Measurements from ENCODE around the gene SFMBT2.
A peak's percentile ranks its signal among the peaks of the same experiment; 100 is the strongest.

Gene SFMBT2

DNA sequence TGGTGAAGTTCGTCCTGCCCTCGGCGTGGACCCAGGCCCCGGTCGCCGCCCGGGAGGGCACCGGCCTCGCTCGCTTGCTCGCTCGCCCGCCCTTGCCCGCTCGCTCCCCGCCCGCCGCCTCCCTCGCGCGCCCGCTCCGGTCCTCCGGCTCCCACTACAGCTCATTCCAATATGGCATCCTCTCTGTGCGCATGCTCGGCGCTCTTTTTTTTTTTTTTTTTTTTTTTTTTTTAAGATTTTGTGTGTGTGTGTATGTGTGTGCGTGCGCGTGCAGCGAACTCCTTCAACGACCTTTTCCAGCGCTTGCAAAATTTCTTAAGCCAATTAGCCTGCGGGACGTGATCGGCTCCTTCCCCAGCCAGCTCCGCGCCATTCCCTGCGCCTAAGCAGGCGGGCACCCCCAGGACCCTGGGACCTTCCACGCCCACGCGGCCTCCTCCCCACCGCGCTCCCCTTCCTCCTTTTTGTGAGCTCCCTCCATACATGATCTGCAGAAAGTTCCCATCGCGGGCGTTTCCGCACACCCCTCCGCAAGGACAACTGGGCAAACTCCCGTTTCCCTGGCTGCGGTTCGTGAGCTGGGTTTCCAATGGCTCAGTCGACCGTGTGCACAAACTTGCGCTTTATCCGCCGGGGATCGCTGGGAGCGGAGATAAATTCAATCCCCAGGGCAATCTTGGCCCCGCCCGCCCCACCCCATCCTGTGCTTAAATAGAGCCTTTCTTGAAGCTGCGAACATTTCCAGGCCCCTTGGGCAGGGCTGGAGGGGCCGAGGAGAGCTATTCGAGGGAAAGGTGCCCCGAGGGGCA is at the start of gene SFMBT2:
Gene SFMBT2 (minus strand): TSS at position 173 of the 809 bp plus-strand sequence. CDS start 29,136 bp downstream, outside the sequence.
- FAIRE-seq, result no peak

GRCh38 chr10:7460006-7460405 is 49.2 kb upstream of the SFMBT2 start:
- FAIRE-seq, result no peak

DNA sequence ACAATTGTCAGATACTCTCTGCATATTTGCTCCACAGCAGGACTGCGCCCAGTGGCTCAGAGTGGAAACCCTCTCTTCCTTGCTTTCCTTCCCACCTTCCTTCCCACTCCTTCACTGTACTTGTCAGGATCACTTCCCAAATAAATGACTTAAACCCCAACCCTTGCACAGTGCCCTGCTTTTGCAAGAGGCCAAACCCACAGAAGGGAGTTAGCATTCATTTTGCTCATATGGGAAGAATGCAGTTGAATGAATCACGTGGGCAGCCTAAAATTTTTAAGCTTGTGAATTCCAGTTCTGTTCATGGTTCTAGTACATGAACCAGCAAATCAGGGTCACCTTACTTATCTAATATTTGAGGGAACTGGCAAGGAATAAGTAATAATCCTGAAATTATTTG is 47.7 kb upstream of the SFMBT2 start:
- FAIRE-seq, result no peak

GRCh38 chr10:7457478-7458316 is 46.9 kb upstream of the SFMBT2 start:
- no peak for FAIRE-seq

DNA sequence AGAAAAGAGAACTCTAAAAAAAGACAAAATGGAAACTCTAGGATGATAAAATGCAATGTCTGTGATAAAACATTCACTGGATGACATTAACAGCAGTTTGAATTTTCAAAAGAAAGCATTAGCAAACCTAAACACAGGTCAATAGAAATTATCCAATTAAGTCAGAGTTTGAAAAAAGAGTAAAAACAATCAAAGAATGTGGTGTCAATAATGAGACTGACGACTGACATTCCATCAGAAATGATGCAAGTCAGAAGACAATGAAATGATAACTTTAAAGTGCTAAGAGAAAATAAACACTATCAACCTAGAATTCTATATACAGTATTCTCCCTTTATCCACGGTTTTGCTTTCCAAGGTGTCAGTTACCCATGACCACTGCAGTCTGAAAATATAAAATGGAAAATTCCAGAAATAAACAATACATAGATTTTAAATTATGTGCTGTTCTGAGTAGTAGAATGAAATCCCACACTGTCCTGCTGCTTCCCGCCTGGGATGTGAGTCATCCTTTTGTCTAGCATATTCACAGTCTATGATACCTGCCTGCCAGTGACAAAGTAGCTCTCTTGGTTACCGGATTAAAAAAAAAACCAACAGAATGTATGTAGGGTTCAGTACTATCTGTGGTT is 38.3 kb upstream of the SFMBT2 start:
- no peak for FAIRE-seq

DNA sequence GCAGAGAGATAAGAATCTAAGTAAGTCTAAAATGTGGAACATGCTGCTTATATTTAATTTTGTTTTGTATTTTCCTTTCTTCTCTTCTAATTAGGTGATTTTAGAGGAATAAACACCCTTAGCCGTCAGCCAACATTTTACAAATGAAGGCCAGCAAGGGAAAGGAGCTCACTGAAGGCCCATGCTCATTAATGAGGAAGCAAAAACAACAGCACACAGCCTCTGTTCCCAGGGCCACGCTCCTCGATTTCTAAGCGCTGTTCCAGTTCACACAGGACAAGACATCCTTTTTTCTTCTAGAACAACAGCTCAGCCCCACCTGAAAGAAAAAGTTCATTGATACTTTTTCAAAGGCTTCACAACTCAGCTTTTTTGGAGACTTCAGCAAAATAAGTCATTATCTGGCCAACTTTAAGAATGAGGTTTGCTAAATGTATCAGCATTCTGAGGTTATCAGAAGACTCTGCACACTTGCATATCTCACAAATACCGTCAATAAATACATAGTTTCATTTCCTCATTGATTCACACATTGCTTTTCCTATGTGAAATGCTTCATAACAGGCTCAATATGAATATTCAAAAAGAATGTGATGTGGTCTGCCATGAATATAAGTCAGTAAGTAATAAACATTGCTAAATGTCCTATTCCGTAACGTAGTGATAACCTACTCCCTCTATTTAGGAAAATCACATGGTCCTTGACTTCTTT is 34.8 kb upstream of the SFMBT2 start:
- no peak for FAIRE-seq

GRCh38 chr10:7444551-7445121 is 33.8 kb upstream of the SFMBT2 start:
- FAIRE-seq, result no peak

GRCh38 chr10:7443036-7443435 is 32.2 kb upstream of the SFMBT2 start:
- FAIRE-seq, result no peak

DNA sequence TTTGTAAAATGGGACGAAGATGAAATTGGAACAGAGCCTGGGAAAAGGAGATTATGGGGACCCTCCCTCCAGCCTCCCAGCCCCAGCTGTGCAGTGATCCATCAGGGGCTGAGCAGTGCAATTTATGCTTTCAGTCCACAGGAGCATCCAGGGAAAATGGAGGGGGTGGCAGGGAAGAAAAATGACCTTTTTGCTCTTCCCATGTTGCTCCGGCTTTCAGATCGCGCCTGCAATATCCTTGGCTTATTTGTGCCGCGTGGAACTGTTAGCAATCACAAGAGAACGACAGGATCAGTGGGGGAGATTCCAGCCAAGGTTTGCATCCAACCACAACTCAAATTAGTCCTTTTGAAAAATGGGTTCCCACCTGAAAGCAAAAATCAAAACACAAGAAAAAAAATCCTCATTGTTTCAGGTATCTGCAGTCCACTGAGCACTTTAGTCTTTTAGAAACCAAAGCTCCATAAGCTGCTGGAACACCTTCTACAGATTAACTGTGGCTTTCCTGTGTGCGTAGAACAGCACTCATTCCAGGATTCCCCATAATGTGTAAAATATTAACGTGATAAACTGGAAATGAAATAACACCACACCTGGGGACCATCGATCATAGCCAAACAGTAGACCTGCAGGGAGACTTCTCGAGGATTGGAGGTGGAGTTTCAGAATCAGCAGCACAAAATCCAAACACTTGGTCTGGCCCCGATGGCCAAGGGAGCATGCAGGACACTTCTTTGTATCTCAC is 30.7 kb upstream of the SFMBT2 start:
- FAIRE-seq, result no peak

DNA sequence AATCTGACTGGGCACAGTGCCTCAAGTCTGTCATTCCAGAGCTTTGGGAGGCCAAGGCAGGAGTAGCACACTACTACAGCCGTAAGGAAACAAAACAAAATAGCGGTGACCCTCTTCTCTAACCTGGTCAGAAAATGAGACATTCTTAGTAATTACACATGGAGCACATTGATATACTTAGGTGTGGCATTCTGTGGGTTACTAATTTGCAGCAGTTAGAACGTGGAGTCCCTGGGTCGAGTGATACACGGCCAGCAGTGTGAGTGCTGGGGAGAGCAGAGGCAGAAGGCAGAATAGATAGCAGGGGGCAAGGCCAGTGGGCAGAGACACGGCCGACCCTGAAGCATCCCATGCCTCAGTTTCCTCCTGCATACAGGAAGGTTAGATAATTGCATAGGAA is 28.9 kb upstream of the SFMBT2 start:
- no peak for FAIRE-seq

GRCh38 chr10:7438196-7438986 is 27.6 kb upstream of the SFMBT2 start:
- peak; percentile 55 for FAIRE-seq

GRCh38 chr10:7436490-7437100 is 25.8 kb upstream of the SFMBT2 start:
- FAIRE-seq, result no peak

DNA sequence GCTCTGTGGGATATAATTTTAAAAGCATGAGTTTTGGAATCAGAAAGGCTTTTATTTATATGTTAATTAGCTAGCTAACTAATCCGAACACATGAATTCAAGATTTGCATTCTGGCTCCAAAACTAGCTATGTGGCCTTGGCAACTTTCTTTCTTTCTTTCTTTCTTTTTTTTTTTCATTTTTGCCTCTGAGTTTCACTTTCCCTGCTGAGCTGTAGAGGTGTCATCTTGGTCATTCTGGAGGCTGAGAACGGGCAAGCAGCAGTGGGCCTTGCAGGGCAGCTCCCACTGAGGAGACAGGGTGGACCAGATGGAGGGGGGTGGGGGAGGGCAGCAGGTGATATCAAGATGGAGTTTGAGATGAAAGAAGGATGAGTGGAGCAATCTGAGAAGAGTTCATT is 24.8 kb upstream of the SFMBT2 start:
- FAIRE-seq, result no peak

- no peak for FAIRE-seq
Measured at GRCh38 chr10:7434378-7434777, 23.5 kb upstream of the SFMBT2 start.

DNA sequence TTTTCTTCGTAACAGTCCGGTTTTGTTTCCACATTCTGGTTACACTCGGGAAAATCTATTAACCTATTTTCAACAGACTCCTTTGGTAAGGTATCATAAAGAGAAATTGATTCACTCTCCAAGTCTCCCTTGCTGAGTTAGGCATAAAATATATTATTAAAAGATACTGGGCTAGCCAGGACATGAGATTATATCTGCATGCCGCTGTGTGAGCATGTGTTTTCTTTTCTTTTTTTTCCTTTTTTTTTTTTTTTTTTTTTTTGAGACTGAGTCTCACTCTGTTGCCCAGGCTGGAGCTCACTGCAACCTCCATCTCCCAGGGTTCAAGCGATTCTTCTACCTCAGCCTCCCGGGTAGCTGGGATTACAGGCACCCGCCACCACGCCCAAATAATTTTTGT is 23.0 kb upstream of the SFMBT2 start:
- no peak for FAIRE-seq

DNA sequence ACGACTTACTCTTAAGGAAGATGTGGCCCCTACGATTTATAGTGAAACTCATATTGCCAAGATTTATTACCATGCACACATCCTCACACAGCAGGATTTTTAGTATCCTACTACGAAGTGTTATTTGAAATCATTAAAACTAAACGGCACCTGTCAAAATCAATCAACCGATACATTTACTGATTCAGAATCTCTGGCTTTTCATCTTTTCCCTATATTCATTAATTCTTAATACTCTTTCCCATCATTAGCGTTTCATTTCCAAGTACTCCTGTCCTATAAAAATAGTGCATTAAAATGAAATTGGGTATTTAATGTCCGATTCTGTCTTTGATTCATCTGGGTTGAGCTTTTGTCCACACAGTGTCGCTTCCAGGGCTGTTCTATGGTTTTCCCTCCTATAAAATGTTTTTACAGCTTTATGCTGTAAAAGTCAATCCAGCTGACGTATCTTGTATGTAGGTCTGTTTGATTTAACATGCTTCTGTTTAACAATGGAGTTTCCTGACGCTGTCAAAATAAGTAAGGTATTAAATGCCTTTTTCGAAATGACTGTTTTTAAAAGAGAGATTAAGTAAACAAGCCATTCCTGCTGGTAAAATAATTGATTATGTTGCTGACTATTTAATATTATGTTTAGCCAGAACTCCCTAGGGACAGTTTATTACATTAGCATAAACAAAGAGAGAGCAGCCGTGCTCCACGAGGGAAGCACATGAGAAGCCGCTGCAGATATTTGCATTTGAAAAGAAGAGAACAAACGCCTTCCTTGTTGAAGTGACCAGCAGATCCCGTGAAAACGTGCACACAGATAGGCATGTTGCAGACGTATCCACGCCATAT is 22.3 kb upstream of the SFMBT2 start:
- peak; percentile 61 for FAIRE-seq

- no peak for FAIRE-seq
Measured at GRCh38 chr10:7428673-7429350, 18.0 kb upstream of the SFMBT2 start.

DNA sequence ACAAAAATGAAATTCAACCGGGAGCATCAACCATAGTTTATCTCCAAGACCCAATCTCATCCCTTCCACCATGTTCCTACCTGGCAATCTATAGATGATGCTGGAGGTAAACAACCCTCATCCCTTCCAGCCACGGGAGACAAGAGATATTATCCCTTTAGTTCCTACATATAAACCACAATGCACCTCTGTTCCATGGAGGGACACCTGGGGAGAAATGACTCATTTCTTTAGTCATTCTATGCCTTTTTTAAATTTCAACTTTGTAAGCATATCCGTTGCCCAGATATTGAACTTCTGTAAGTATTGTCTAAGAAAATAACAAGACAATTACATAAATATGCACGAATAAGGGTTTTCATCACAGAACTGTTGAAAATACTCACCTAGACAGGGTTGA is 15.5 kb upstream of the SFMBT2 start:
- FAIRE-seq, result no peak

DNA sequence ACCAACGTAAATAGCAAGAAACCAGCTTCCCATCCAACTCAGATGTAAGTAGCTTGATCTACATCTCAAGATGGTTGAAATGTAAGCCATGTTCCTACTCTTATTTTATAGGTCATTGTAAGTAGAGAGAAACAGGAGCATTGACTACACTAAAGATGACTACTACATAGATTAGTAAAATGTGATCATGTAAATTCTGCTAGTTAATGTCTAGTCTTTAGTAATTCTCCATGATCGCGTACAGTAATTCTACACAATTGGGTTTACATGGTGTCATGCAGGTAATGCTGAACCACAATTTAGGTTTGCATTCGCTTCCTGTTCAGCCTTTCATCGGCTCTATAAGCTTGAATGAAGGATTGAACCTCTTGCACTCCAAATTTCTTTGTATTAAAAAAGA is 14.9 kb upstream of the SFMBT2 start:
- no peak for FAIRE-seq

Data from endometrium (tissue), 2 donors.